ENCODE measurements around the gene AGAP1.

Gene AGAP1

DNA sequence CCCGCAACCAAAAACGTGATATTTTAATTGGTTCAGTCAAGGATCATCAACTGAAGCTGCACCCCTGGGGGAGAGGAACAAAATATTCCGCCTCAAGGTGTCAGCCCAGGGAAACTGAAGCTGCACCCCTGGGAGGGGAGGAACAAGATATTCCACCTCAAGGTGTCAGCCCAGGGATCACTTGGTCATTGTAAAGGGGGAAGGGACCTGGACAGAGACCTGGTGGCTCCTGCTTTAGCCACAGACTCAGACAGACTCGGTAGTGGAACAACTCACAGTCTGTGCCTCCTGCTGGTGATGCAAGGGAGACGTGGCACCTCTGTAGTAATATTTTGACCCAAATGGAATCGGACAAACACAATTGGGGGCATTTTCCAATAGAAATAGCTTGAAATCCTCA lies 599.3 kb downstream of the AGAP1 start:
- no peak for DNase-seq (ENCODE audit: low read depth in 2 of 2)

DNA sequence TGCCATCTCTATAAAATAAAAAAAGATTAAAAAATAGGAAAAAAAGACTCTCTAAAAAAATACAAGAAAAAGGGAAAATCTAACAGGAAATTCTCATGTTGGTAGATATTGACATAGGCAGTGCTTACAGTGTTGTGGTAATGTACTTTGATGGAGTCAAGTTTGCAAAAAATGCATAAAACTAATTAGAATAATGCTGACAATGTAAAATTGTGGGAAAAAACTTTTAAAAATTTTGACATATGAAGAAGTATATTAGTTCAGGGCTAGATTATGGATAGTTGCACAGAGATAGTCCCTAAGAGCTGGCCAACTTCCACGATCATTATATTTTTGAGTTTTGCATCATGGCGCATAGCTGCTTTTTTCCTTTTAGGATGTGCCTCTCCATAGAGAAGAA lies 601.7 kb downstream of the AGAP1 start:
- no peak for DNase-seq (ENCODE audit: low read depth in 2 of 2)

DNA sequence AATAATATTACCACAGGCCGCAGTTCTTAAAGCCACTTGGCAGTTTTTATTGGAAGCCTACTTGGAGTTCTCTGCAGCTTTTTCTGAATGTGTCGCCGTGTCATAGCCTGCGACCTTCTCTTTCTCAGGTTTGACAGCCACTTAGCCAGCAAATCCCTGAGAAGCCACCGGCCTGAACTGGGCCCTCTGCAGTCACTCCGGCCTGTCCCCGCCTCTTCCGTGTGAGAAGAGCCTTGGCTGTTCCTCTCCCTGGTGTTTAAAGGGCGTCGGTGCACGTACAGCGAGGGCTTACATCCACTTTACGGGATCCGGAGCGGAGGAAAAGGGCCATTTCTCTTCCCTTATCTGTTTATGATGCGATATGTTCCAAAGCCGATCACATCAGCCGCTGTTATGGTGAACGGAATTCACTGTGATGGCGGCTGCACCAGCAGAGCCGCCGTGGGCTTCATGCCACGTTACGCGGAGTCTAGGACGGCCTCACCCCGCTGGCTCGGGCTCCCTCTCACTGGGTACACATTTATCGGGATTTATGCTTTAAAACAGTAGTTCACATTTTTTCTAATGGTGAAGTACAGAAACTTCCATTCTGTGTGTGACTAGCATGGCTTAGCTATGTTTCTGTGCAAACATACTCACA lies 607.6 kb downstream of the AGAP1 start:
- no peak for DNase-seq (ENCODE audit: low read depth in 2 of 2)

DNA sequence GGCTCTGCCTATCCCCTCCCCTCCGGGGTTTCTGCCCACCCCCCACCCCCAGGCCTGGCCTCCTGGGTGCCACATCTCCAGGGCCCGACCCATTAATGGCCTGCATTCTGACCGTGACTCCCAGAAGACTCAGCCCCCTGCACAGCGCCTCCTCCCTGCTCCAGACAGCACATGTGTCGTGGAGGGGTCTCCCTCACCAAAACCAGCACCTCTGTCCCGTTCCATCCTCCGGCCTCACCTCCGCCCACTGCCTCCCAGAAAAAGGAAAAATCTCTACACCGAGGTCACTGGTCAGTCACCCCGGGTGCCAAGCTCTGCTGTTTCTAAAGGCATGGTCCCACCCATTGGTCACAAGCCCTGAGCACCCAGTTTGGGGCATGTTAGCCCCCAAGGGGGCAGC lies 609.1 kb downstream of the AGAP1 start:
- DNase-seq (ENCODE audit: low read depth in 2 of 2): no peak

DNA sequence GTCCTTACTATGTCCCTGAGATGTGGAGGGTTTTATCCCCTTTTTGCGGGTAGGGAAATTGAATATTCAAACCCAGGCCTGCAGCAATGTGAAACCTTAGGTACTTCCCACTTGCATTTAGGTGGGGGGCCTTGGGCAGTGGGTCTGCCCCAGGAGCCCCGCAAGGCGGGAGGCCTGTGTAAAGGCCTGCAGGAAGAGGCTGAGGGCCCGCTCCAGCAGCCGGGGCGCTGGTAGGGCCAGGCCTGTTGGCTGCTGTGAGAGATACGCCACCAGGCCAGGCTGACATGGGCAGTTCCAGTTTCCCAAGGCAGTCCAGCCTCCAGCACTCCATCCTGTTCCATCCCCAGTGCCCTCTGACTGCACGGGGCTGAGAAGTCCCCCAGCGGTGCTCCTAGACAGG lies 610.1 kb downstream of the AGAP1 start:
- no peak for DNase-seq (ENCODE audit: low read depth in 2 of 2)

DNA sequence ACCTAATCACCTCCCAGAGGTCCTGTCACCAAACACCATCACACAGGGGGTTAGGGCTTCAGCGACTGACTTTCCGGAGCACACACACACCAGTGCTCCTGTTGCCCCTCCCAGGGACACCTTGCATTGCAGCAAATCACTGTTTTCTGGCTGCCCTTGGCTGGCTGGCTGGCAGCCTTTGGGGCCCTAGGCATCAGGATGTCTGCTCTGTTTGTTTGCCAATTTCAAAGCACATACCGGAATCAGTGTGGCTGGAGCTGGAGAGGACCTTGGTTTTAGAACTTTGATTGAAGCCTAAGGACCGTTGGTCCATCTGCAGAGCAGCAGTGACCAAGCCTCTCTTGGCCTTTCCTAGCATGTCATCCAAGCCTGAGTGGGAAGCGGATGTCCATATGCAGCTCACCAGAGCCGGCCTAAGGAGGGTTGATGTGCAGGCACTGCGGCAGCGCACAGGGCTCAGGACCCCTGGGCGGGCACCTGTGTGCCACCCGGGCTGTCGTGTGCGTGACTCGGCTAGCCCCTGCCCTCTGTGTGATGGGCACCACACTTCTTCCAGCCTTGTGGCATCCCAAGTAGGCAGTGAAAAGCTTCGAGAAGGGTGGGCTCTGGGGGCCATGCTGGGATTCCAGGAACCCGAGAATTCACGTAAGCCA lies 612.2 kb downstream of the AGAP1 start:
- no peak for DNase-seq (ENCODE audit: low read depth in 2 of 2)

DNA sequence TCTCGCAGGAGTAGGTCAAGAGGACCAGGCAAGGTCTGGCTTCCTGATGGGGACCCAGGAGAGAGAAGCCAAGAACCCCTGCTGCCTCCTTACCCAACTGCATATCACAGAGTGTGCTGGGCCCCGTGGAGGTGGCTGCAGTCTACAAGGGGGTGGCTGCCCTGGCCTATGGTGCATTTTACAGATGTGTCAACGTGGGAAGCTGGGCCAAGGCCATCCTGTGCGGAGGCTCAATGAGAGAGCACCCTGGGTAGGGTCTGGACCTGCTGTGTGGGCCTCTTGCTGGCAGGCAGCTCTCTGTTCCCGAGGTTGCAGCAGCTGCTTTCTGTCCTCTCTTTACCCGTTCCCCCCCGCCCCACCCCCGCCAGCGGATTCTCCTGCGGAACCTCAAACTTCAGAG lies 612.9 kb downstream of the AGAP1 start:
- DNase-seq (ENCODE audit: low read depth in 2 of 2): no peak

DNA sequence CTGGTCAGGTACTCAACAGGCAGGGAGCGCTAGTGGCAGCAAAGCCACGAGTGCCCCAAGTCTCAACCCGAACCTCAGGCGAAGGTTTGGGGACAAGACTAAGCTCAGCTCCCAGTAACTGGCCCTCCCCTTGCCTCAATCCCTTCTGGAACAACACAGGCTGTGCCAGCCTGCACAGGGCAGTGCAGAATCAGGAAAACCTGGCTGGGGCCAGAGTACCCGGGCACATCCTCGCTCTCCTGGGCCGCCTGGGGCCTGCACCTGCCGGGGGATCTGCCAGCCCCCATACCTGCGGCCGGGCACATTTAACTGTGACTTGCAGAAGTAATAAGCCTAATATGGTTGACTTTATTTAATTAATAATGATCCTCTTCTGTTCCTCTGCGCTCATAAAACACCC lies 613.7 kb downstream of the AGAP1 start:
- no peak for DNase-seq (ENCODE audit: low read depth in 2 of 2)

DNA sequence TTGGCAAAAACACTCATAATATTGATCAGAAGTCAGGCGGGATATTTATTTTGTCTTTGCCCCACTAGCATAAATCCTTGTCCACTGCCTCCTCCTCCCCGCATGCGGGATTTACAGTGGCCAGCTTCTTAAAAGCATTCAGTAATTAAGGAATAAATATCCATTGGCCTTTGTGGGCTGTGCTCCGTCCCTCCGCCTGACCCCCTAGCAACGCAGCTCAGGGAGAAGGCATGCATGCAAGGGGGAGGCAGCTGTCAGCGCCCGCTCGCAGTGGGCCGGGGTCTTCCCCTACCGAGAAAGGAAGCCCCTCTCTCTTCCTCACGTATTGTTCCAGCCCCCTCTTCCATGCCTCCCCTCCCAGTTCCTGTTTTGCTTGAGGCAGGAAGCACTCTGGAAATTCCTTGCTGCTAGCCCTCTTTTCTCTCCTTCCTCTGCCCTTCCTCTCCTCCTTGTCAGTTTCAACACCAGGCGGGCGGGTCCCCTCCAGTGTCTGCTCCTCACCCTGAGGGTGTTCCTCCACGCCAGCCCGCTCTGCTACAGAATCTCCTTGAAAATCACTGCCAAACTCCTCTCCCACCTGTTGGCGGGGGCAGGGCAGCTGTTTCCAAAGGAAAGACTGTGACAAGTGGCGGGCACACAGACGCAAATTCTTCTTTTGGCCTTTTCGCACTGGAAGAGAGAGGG lies 614.2 kb downstream of the AGAP1 start:
- no peak for DNase-seq (ENCODE audit: low read depth in 2 of 2)

DNA sequence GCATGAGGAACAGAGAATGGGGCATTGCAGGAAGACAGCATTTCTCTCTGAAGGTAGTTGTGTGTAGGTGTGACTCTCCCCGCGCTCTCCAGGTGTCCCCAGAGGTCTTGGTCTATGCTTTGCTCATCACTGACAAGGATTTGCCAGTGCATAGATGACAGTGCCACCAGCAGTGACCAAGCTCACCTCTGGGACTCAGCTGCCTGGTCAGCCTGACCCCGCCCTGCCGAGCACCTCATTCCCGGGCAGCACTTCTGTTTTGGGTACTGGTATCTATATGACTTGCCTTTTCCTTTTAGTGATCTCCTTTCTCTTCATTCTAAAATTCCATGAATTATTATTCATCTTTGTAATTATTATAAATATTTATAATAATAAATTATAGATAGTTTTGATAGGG lies 615.2 kb downstream of the AGAP1 start:
- no peak for DNase-seq (ENCODE audit: low read depth in 2 of 2)

DNA sequence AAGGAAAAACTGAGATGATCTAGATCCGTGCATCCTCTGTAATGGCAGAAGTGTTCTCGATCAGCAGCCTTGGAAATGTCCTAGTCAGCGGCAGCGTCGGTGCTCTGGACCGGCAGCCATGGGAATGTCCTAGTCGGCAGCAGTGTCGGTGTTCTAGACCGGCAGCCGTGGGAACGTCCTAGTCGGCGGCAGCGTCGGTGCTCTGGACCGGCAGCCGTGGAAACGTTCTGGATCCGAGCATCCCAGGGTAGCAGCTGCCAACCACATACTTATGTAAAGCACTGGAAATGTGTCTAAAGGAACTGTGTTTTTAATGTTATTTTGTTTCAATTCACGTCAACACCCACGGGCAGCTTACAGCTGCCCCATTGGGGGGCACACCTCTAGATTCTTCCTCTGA lies 615.6 kb downstream of the AGAP1 start:
- DNase-seq (ENCODE audit: low read depth in 2 of 2): no peak

DNA sequence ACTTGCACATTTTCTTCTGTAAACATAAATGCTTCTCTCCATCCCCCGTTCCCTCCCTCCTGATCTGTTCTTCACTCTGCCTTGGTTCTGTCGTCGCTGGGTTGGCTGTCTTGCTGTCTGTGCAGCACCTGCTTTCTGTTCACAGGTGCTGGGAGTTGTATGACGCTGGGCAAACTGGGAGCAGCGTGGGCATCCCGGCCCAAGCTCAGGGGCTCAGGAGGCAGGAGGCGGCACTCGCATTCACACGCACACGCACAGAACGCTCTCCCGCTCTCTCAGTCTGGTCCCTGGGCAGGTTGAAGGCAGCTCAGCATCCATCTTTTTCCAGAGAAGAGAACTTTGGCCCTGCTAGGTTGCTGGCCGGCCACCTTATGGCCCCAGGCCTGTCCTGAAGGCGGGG lies 618.6 kb downstream of the AGAP1 start:
- DNase-seq (ENCODE audit: low read depth in 2 of 2): no peak

DNA sequence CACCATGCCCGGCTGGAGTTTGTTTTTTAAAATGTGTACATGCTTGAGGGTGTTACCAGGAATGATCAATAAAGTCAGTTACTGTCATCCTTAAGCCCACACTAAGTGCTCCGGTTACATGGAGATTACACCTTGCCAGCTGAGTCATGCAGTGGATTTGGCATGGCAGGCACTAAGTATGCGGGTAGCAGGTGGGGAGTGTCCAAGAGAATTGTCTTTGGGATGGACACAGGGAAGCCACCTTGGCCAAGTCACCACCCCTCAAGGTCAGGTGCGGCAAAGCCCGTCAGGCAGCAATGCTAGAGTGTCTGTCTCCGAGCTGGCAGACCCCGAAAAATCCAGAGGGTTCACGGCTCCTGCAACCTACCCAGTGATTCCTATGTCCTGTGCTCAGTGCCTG lies 619.6 kb downstream of the AGAP1 start:
- no peak for DNase-seq (ENCODE audit: low read depth in 2 of 2)

DNA sequence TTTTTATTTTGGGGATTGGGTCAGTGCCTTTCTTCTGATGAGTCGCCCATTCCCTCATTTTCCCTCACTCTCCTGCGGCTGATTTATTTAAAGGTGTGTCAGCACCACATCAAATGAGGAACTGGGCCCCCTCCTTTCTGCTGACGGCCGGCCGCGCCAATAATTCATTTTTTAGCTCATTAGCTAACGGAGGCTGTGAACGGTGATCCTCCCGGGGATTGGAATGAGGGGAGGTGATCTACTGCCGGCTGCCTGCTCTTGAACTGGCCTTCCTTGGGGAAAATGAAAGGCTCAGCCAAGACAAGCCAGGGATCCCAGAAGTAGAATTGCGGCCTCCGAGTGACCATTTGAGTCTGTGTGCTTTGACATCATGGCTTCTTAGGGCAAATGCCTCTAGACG lies 620.1 kb downstream of the AGAP1 start:
- no peak for DNase-seq (ENCODE audit: low read depth in 2 of 2)

DNA sequence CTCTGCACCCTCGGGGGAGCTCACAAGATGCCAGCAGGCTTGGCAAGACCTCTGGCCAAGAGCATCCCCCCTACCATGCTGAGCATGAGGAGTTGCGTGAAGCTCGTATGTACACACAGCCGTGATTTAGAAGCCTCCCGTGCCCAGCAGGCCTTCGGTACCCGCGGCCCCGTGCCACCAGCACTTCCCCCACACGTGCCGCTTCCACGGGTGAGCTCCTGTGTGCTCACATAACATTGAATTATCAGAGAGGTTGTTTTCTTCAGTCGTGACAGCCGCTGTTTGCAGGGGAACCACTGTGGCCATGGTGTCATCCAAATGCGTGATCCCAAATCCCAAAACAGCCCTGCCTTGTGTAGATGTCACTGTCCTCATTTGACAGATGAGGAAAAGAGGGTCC lies 621.1 kb downstream of the AGAP1 start:
- DNase-seq (ENCODE audit: low read depth in 2 of 2): no peak

DNA sequence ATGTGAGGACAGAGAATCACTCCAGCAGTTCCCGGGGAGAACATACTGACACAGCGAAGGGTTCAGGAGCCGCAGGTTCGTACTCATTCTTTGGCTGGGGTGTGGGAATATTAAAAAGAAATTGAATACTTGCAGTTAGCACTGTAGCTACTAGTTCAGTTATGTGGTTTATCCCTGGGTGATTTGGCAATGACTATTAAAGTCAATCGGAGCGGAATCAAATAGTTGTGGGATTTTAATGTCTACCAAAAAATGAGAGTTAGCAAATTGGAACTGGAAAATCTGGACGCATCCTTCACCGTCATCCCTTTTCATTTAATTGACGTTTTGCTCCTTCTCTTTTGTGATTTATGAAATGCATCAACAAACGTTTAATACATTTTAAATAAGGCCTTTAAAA lies 623.6 kb downstream of the AGAP1 start:
- DNase-seq (ENCODE audit: low read depth in 2 of 2): no peak

DNA sequence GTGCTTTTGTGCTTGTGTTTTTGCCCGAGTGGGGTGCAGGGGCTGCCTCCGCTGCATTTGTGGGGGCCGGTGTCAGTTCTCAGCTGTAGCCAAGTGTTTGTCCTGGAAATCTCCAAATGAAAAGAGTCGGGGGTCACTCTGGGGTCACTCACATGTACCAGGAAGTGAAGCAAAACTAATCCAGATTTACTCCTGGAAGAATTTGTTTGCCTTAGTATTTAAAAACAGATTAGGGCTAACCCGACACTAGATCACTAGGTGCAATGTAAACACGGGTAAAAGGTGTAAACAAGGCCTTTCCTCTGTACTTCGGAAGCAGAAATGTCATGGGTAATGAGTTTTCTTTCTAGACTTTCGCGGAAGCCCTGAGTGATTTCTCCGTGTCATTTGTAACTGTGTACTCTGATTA lies 624.0 kb downstream of the AGAP1 start:
- DNase-seq (ENCODE audit: low read depth in 2 of 2): no peak

DNA sequence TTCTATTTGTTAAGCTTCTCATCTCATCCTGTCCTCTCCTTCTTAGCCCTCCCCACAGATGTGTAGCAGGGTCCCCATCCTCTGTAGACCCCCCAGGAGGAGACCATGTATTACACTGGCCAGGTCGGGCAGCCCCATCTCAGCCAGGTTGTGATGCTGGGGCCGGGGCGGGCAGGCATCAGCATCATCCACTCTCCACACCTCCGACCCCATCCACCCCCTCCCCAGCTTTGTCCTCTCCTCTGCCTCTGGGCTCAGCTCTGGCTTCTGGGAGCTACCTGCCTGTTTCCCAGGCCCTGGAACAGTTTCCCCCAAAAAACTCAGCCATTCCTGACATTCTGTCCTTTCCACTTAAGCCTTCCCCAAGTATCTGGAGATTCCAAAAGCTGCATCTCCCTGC lies 625.2 kb downstream of the AGAP1 start:
- no peak for DNase-seq (ENCODE audit: low read depth in 2 of 2)

DNA sequence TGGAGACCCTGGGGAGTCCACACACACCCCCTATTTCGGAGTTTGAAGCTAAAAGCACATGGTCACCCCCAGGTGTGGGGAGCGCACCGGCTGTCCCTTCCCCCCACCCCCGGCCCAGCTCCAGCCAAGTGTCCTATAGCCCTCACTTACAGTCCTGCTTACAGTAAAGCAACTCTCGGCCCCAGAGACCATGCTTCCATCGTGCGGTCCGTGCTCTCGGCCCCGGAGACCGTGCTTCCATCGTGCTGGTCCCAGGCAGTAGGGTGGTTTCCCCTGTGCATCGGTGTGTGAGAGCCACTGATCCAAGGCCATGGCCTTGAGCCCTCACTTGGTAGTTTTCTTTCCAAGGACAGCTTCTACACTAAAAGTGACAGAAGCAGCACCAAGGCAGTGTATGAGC lies 625.6 kb downstream of the AGAP1 start:
- no peak for DNase-seq (ENCODE audit: low read depth in 2 of 2)

DNA sequence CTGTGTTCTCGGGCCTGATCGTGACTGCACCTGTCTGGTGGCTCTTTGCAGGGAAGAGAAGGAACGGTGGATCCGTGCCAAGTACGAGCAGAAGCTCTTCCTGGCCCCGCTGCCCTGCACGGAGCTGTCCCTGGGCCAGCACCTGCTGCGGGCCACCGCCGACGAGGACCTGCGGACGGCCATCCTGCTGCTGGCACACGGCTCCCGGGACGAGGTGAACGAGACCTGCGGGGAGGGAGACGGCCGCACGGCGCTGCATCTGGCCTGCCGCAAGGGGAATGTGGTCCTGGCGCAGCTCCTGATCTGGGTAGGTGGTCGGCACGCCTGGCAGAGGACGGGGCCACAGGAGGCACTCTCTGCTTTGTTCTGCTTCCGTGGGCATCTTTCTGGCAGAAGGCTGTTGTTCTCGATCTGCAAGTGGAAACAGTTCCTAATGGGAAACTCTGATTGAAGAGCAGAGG lies 626.3 kb downstream of the AGAP1 start:
- no peak for DNase-seq (ENCODE audit: low read depth in 2 of 2)

DNA sequence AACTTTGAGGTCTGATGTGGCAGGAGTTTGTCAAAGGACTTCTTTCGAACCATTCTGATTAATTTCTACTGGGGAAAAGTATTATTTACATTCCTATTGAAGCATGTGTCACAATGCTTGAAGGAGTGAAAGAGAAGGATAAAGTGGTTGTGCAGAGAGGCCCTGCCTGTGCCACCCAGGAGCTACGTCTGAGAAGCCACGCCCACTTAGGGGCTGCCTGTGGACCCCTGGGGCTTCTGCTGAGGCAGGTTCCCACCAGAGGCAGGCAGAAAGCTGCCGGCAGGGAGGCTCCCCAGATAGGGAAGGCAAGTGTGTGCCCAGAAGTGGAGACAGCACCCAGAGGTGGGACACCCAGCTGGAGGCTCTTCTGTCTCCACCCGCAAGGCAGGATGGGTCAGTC lies 627.0 kb downstream of the AGAP1 start:
- DNase-seq (ENCODE audit: low read depth in 2 of 2): no peak

DNA sequence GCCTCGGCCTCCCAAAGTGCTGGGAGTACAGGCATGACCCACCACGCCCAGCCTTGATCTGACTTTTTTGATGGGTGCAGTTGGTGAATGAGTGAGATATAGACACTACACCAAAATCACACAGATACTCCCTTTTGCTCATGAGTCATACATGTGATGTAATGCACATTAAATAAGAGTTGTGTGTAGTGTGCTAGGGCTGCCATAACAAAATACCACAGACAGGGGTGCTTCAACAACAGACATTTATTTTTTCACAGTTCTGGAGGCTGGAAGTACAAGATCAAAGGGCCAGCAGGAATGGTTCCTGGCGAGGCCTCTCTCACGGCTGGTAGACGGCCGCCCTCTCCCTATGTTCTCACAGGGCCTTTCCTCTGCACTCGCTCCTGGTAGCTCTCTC lies 627.7 kb downstream of the AGAP1 start:
- no peak for DNase-seq (ENCODE audit: low read depth in 2 of 2)

DNA sequence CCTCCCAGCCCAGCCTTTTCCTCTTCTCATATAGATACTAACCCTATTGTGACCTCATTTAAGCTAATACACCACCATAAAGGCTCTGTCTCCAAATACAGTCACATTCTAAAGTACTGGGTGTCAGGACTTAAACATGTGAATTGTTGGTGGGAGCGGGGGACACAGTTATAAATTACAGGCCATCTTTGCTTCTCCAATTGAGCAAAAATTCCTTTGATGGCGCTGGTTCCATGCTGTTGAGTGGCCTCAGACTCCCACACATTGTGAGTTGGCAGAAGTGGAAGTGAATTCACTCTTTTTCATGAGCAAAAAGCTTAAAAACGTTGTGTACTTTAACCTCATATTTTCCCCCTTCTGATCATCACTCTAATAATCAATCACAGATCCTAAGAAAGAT lies 628.4 kb downstream of the AGAP1 start:
- DNase-seq (ENCODE audit: low read depth in 2 of 2): no peak
